HFFc6 (cell line): ENCODE data around the gene PADI4. TPM values are rescaled to one million over a fixed set of nuclear protein-coding genes. Genes with fewer than 3 reads are reported as not detected.
"Not testable (repeated sequence)": the region's sequence is repeated elsewhere in the genome, so short reads cannot be mapped to it uniquely, and the experiment has no call there.

Source experiments
- DNase-seq: peaks from one replicate; pipeline ENCODE4 v3.0.0-alpha.2; 2018
- H3K27ac Mint-ChIP-seq: 2 replicates; pipeline ENCODE4 v1.8.0; 2020; ENCODE audit warnings: mild to moderate bottlenecking, mixed read lengths
- H3K27me3 Mint-ChIP-seq: 2 replicates; pipeline ENCODE4 v1.8.0; 2021; ENCODE audit warnings: mild to moderate bottlenecking, moderate library complexity, mixed read lengths; ENCODE audit not compliant: insufficient read depth
- H3K36me3 Mint-ChIP-seq: 2 replicates; pipeline ENCODE4 v1.8.0; 2021; ENCODE audit warnings: low read depth, mixed read lengths
- H3K4me1 Mint-ChIP-seq: 2 replicates; pipeline ENCODE4 v1.8.0; 2020; ENCODE audit warnings: low read depth, mixed read lengths
- H3K4me3 Mint-ChIP-seq: 2 replicates; pipeline ENCODE4 v1.8.0; 2020; ENCODE audit warnings: mild to moderate bottlenecking, moderate library complexity, mixed read lengths
- H3K9me3 Mint-ChIP-seq: 2 replicates; pipeline ENCODE4 v1.8.0; 2020; ENCODE audit warnings: mild to moderate bottlenecking, mixed read lengths
- total RNA-seq, 6 experiments: library from RNA; stranded (reverse); fragmentation: NEBNext Ultra II Directional; extraction: Animal tissue kit (Norgen Biotek cat#: 25700); gene quantifications; 2 replicates in 1 of 6; 3 replicates in 5 of 6; pipeline ENCODE4 v1.2.3, GENCODE V29; 2021
- TF ChIP-seq, protein P1 (sequence below): fragments of 200-600 bp; sonication (generic); IDR thresholded peaks from 2 replicates; pipeline ENCODE4 v1.5.0; 2021; ENCODE audit warnings: antibody characterized with exemption, mild to moderate bottlenecking

Gene PADI4
- total RNA-seq, 6 experiments from 2014 or later = not detected

- DNase-seq = no peak
- Mint-ChIP-seq H3K4me3 (no peak overlapping the region), H3K36me3 (peaks cover 14% of the 10 kb centered on the region), H3K27ac (no peak overlapping the region), H3K9me3 (no peaks in the 10 kb centered on the region), H3K4me1 (no peaks in the 10 kb centered on the region), H3K27me3 (peaks cover 6% of the 10 kb centered on the region)
- TF ChIP-seq, protein P1, sequence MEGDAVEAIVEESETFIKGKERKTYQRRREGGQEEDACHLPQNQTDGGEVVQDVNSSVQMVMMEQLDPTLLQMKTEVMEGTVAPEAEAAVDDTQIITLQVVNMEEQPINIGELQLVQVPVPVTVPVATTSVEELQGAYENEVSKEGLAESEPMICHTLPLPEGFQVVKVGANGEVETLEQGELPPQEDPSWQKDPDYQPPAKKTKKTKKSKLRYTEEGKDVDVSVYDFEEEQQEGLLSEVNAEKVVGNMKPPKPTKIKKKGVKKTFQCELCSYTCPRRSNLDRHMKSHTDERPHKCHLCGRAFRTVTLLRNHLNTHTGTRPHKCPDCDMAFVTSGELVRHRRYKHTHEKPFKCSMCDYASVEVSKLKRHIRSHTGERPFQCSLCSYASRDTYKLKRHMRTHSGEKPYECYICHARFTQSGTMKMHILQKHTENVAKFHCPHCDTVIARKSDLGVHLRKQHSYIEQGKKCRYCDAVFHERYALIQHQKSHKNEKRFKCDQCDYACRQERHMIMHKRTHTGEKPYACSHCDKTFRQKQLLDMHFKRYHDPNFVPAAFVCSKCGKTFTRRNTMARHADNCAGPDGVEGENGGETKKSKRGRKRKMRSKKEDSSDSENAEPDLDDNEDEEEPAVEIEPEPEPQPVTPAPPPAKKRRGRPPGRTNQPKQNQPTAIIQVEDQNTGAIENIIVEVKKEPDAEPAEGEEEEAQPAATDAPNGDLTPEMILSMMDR = no peak
Observed at GRCh38 chr1:17404820-17405219, 96.8 kb downstream of the PADI4 start.

- Mint-ChIP-seq H3K27ac (no peak overlapping the region), H3K36me3 (peaks cover 24% of the 10 kb centered on the region), H3K27me3 (no peaks in the 10 kb centered on the region; the same call in 1 of the 2 replicates), H3K4me3 (no peak overlapping the region), H3K9me3 (no peaks in the 10 kb centered on the region), H3K4me1 (no peaks in the 10 kb centered on the region)
- DNase-seq = peak; percentile 45
- TF ChIP-seq, protein P1 = peak; percentile 89
Observed at GRCh38 chr1:17405898-17406759, 98.1 kb downstream of the PADI4 start.

GRCh38 chr1:17406760-17407475, 98.9 kb downstream of the PADI4 start:
- DNase-seq, H3K4me1 Mint-ChIP-seq, H3K9me3 Mint-ChIP-seq, H3K4me3 Mint-ChIP-seq, H3K27ac Mint-ChIP-seq, H3K27me3 Mint-ChIP-seq: not testable (repeated sequence)
- peaks cover 24% of the 10 kb centered on the region for H3K36me3 Mint-ChIP-seq

DNA sequence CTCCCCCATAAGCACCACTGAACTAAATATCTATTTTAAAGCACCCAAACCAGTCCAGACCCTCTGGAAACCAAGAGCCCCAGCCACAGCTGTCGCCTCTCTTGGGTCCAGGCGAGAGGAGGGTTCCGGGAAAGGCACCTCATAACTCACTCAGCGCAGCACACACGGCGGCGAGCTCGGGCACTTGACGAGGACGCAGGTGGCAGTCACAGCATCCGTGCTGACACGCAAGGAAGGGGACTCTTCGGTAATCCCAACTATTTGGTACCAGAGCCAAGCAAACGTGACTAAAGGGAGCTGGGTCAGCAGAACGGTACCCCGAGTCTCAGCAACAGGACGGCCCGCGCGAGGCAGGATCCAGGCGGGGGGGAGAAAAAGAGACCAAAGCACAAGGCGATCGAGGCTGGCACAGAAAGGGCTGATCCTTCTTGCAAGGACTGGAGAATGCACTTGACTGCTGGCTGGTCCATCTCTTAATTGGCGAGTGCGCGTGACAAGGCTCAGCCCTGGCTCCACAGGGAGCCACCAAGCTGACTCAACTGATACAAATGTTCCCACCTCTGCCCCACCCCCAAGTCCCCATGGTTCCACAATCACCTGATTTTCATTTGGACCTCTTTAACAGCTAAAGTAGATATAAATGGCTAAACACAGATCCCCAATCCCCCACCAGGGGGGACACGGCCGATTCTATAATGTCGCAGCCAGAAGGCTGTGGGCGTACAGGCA, 100.0 kb downstream of the PADI4 start:
- H3K27me3 Mint-ChIP-seq, H3K9me3 Mint-ChIP-seq, H3K4me3 Mint-ChIP-seq, H3K4me1 Mint-ChIP-seq, H3K27ac Mint-ChIP-seq, DNase-seq: not testable (repeated sequence)
- peaks cover 29% of the 10 kb centered on the region for H3K36me3 Mint-ChIP-seq

DNA sequence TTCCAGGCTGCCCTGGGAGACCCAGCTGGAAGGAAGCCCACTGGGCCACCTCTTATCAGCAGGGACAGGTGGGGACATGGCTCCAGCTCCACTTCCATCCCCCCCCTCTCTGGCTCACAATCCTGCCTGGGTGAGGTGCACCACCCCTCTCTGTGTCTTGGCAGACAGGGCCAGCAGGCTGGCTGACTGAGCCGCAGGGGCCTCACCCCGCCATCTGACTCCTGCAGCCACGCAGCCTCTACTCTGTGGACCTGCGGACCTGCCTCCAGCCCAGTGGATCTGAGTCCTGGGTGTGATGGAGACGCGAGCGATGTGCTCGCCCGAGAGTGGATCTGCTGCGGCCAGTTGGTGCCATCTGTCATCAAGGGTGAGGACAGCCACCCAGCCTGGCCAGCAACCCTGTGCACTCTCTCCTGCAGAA, 101.4 kb downstream of the PADI4 start:
- H3K4me1 Mint-ChIP-seq = no peaks in the 10 kb centered on the region
- no peak overlapping the region for H3K27ac Mint-ChIP-seq
- DNase-seq = no peak
- H3K36me3 Mint-ChIP-seq = peaks cover 35% of the 10 kb centered on the region
- H3K27me3 Mint-ChIP-seq = no peaks in the 10 kb centered on the region; the same call in 1 of the 2 replicates
- no peak overlapping the region for H3K4me3 Mint-ChIP-seq
- no peaks in the 10 kb centered on the region for H3K9me3 Mint-ChIP-seq
- TF ChIP-seq, protein P1 = no peak

DNA sequence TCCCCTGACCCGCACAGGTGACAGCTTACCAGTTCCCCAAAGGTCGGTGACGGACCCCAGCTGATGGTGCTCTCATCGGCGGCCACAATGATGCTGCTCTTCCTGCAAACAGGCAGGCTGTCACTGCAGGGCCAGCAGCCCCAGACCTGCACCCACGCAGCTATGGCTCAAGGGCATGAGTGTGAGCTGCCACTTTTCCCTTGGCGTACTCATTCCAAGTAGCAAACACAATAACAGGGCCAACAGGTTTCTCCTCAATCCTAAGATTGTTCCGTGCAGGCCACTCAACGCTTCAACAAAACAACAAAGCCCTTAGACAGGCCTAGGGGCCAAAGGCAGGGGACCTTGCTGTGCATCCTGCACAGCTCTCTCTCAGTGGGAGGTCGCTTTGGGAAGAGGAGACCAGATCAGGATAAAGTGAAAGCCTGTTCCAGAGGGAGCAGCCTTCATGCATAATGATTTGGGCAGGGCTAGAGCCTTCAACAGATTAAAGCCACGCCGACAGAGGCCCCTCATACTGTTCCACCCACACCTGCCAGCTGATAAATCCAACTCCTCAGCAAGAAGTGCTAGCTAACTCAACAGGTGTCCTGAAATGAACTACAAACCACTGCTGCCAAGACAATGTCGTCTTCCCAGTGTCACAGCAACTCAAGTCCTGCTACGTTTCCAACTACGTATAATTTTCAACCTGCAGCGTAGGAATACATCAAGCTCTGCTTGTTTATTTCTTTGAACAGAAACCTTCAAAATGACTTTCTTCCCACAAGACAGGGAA, 104.3 kb downstream of the PADI4 start:
- no peak for DNase-seq
- no peaks in the 10 kb centered on the region for H3K4me1 Mint-ChIP-seq
- TF ChIP-seq, protein P1 = no peak
- H3K27me3 Mint-ChIP-seq = peaks cover 1% of the 10 kb centered on the region; the same call in 1 of the 2 replicates
- H3K9me3 Mint-ChIP-seq = no peaks in the 10 kb centered on the region
- no peak overlapping the region for H3K4me3 Mint-ChIP-seq
- H3K27ac Mint-ChIP-seq = 0 out of 2 replicates have a peak overlapping the region, but pooled peaks have one; percentile 5
- H3K36me3 Mint-ChIP-seq = peaks cover 52% of the 10 kb centered on the region
